ENCODE data around the gene ZFYVE9. TPM values are rescaled to one million over a fixed set of nuclear protein-coding genes. Genes with fewer than 3 reads are reported as not detected.

The ZFYVE9 gene
- total and polyA plus RNA-seq, 2 donors from 2014 or later = 10.5 to 18.9 TPM

DNA sequence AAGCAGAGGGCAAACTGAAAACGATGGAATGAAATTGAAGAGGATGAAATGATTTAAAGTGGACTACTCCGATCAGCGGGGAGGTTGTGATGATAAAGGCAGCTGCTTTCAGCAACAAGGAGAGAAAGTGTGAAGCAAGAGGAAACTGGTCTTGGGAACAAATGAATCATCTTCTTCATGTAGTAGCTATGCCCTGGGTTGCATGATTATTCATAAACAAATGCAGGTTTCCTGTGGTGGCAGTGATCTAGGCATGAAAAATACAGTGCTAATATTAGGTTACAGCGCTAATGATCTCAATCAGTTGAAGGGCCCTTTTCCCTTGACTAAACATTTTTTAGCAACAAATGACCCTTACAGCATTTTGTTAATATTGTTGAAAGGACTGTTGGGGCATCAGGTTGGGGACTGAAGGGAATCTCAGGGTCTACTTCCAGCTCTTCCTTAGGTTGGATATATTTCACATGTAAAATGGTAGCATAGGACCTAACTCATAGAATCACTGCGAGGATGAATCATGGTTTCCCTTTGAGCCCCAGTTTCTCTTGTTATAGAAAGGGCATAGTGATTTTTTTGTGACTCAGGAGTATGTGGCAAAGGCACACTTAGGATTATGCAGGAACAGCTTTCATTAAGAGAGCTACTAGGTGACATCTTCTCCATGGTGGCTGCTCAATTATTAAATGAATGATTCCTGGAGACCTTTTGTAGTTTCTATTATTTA lies 1.9 kb upstream of the ZFYVE9 start:
- H3K27ac ChIP-seq (ENCODE audit: low read depth in 2 of 2, low read length in 2 of 2) = no peak overlapping the region
- peaks cover 0 to 2% (median 0%) of the 10 kb centered on the region in 3 donors for H3K4me1 ChIP-seq (ENCODE audit: control insufficient read depth in 2 of 3, insufficient read depth in 2 of 3, low read depth in 1 of 3, low read length in 3 of 3)
- no peak overlapping the region for H3K4me3 ChIP-seq (ENCODE audit: low read length in 3 of 3)
- H3K36me3 ChIP-seq (ENCODE audit: control insufficient read depth in 2 of 3, insufficient read depth in 3 of 3, low read length in 3 of 3) = no peaks in the 10 kb centered on the region
- no peak for DNase-seq
- FAIRE-seq = no peak
- intact Hi-C loops (cut with DNase I) = no loop called here
- H3K27me3 ChIP-seq (ENCODE audit: control insufficient read depth, insufficient read depth, low read length) = no peaks in the 10 kb centered on the region
- H3K9ac ChIP-seq (ENCODE audit: low read length in 3 of 3) = no peak overlapping the region
- TF ChIP-seq, protein P1, sequence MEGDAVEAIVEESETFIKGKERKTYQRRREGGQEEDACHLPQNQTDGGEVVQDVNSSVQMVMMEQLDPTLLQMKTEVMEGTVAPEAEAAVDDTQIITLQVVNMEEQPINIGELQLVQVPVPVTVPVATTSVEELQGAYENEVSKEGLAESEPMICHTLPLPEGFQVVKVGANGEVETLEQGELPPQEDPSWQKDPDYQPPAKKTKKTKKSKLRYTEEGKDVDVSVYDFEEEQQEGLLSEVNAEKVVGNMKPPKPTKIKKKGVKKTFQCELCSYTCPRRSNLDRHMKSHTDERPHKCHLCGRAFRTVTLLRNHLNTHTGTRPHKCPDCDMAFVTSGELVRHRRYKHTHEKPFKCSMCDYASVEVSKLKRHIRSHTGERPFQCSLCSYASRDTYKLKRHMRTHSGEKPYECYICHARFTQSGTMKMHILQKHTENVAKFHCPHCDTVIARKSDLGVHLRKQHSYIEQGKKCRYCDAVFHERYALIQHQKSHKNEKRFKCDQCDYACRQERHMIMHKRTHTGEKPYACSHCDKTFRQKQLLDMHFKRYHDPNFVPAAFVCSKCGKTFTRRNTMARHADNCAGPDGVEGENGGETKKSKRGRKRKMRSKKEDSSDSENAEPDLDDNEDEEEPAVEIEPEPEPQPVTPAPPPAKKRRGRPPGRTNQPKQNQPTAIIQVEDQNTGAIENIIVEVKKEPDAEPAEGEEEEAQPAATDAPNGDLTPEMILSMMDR (IDR thresholded peaks at IDR 0.05; ENCODE audit: borderline replicate concordance, extremely low read depth, insufficient read depth) = no peak
- H3K9me3 ChIP-seq (ENCODE audit: control insufficient read depth in 2 of 3, insufficient read depth in 1 of 3, low read length in 3 of 3) = no peaks in the 10 kb centered on the region

DNA sequence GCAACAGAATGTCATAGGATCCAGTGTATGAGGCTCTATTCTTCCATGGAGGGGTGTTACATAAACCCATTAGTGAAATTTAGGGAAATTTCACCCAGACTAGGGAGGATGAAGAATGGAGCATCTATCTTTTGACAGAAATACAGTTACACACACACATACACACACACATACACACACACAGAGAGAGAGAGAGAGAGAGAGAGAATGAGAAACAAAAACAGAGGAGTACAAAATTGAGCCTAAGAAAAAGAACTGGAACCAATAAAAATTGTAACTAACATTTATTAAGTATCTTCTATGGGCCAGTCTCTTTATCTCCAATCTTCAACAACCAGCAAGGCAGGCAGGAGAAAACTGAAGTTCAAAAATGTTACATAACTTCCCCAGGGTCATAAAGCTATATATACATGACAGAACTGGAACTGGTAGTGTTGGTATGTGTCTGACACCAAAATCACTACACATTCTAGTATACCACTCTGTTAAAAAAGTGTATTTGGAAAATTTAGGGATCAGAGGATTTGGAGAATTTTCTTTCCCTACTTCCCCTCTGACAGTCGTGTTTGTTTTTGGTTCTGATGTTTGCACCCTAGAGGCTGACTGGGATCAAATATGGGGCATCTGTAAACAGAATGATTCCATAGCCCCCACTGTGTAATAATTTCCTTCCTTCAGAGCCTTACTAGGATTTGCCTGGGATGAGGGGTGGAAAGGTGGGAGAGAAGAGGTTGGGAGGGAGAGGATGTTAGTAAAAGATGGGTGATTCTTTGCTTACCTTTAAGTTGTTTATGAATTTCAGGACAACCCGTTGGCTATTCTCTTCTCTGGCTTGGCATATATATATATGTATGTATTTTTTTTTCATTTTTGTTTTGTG lies 1.0 kb upstream of the ZFYVE9 start:
- H3K9ac ChIP-seq (ENCODE audit: low read length in 3 of 3) = peak overlapping the region in 2 of 3 donors; percentile 80 to 92
- peak overlapping the region; percentile 26 to 74 (median 73) for H3K4me3 ChIP-seq (ENCODE audit: low read length in 3 of 3)
- H3K4me1 ChIP-seq (ENCODE audit: control insufficient read depth in 2 of 3, insufficient read depth in 2 of 3, low read depth in 1 of 3, low read length in 3 of 3) = peaks cover 0 to 7% (median 0%) of the 10 kb centered on the region in 3 donors
- TF ChIP-seq, protein P1 (IDR thresholded peaks at IDR 0.05; ENCODE audit: borderline replicate concordance, extremely low read depth, insufficient read depth) = no peak
- intact Hi-C loops (cut with DNase I) = no loop called here
- FAIRE-seq (no peak), DNase-seq (peak in 1 of 5 donors; percentile 13)
- H3K36me3 ChIP-seq (ENCODE audit: control insufficient read depth in 2 of 3, insufficient read depth in 3 of 3, low read length in 3 of 3) = no peaks in the 10 kb centered on the region
- no peaks in the 10 kb centered on the region for H3K9me3 ChIP-seq (ENCODE audit: control insufficient read depth in 2 of 3, insufficient read depth in 1 of 3, low read length in 3 of 3)
- H3K27ac ChIP-seq (ENCODE audit: low read depth in 2 of 2, low read length in 2 of 2) = no peak overlapping the region
- H3K27me3 ChIP-seq (ENCODE audit: control insufficient read depth, insufficient read depth, low read length) = no peaks in the 10 kb centered on the region

DNA sequence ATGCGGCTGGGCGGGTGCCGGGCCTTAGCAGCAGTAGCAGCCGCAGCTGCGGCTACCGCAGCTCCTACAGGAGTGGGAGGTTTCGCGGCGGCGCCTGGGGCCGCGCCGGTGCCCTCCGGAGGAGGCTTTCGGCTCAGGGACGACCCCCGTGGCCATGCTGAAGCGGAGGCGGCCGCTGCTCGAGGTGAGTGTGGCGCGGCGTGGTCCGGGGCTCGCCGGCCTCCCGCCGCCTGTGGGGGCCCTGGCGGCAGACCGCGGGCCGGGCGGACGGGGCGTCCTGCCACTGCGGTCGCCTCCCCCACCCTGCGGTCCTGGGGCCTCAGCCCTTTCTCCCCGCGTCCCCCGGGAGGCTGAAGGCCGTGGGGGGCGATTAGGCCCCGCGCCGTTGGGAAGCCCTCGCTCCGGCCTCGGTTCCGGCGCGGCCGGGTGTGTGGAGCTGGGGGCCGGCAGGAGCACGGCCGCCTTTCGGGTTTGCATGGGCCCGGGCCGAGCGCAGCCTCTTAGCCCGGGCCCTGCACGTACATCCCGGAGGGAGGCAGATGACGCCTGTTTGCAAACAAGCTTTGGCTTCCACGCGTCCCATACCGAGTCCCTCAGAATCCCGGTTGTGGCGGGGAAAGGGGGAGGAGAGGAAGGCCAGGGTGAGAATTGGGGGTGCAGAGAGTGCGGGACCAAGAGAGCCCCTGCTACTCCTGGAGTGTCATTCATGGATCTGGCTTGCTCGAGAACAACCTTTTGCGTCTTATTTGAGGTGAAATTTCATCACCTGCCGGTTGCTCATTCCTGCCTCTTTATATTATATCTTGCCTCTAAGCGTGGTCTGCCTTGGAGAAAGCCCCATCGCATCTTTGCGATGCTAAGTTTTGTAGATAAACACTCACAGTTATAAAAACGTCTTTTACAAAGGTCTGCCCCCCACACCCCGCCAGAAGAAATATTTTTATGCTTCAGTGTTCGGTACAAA lies 613 bp downstream of the ZFYVE9 start:
- Histone ChIP-seq H3K9ac (ENCODE audit: low read length in 3 of 3) (peak overlapping the region; percentile 59 to 89 (median 80)), H3K4me1 (ENCODE audit: control insufficient read depth in 2 of 3, insufficient read depth in 2 of 3, low read depth in 1 of 3, low read length in 3 of 3) (peaks cover 0 to 7% (median 0%) of the 10 kb centered on the region in 3 donors), H3K27me3 (ENCODE audit: control insufficient read depth, insufficient read depth, low read length) (no peaks in the 10 kb centered on the region), H3K36me3 (ENCODE audit: control insufficient read depth in 2 of 3, insufficient read depth in 3 of 3, low read length in 3 of 3) (no peaks in the 10 kb centered on the region), H3K4me3 (ENCODE audit: low read length in 3 of 3) (peak overlapping the region; percentile 63 to 92 (median 80)), H3K27ac (ENCODE audit: low read depth in 2 of 2, low read length in 2 of 2) (peak overlapping the region; percentile 84 to 95), H3K9me3 (ENCODE audit: control insufficient read depth in 2 of 3, insufficient read depth in 1 of 3, low read length in 3 of 3) (no peaks in the 10 kb centered on the region)
- FAIRE-seq = no peak
- peak; percentile 69 to 83 (median 77) for DNase-seq
- intact Hi-C loops (cut with DNase I) = no loop called here
- TF ChIP-seq, protein P1 (IDR thresholded peaks at IDR 0.05; ENCODE audit: borderline replicate concordance, extremely low read depth, insufficient read depth) = no peak
